ENCODE data around the gene CRPPA.
A peak's percentile ranks its signal among the peaks of the same experiment; 100 is the strongest.
"Not testable (repeated sequence)": the region's sequence is repeated elsewhere in the genome, so short reads cannot be mapped to it uniquely, and the experiment has no call there.

The CRPPA gene

GRCh38 chr7:16421333-16422102 lies at the start of gene CRPPA:
TSS of gene CRPPA (minus strand) at chr7:16421538. CDS start at chr7:16421322, 216 bp downstream.
- DNase-seq (ENCODE audit: low read depth): no peak
- peak within 1 kb of the TSS; percentile 61 for H3K4me3 ChIP-seq (ENCODE audit: low read length)
- TF ChIP-seq CTCF (conservative IDR thresholded peaks at IDR 0.05; ENCODE audit: low read depth, low read length): no peak

GRCh38 chr7:16465469-16466361 lies 44.4 kb upstream of the CRPPA start, which contains the start of gene SOSTDC1:
TSS of gene SOSTDC1 (minus strand) at chr7:16465738. CDS start at chr7:16465668, 70 bp downstream.
- H3K4me3 ChIP-seq (ENCODE audit: low read length): peak within 1 kb of the TSS; percentile 47

GRCh38 chr7:16463949-16464715 lies 42.8 kb upstream of the CRPPA start:
- TF ChIP-seq CTCF (conservative IDR thresholded peaks at IDR 0.05; ENCODE audit: low read depth, low read length): no peak
- no peak for DNase-seq (ENCODE audit: low read depth)
- peak overlapping the region; percentile 47 for H3K4me3 ChIP-seq (ENCODE audit: low read length)

More at GRCh38 chr7:16465469-16466361, 44.4 kb upstream of the CRPPA start, which contains the start of gene SOSTDC1:
- TF ChIP-seq CTCF (conservative IDR thresholded peaks at IDR 0.05; ENCODE audit: low read depth, low read length): no peak
- peak; percentile 43 for DNase-seq (ENCODE audit: low read depth)

- DNase-seq (ENCODE audit: low read depth): no peak
- H3K4me3 ChIP-seq (ENCODE audit: low read length): peak overlapping the region; percentile 47
- no peak for TF ChIP-seq CTCF (conservative IDR thresholded peaks at IDR 0.05; ENCODE audit: low read depth, low read length)
These were observed 42.2 kb upstream of the CRPPA start for GRCh38 chr7:16463520-16463919.

GRCh38 chr7:16462431-16462889 lies 41.1 kb upstream of the CRPPA start:
- no peak for TF ChIP-seq CTCF (conservative IDR thresholded peaks at IDR 0.05; ENCODE audit: low read depth, low read length)
- no peak for DNase-seq (ENCODE audit: low read depth)
- peak overlapping the region; percentile 47 for H3K4me3 ChIP-seq (ENCODE audit: low read length)

GRCh38 chr7:16460789-16461493 lies 39.6 kb upstream of the CRPPA start:
- no peak for TF ChIP-seq CTCF (conservative IDR thresholded peaks at IDR 0.05; ENCODE audit: low read depth, low read length)
- no peak for DNase-seq (ENCODE audit: low read depth)

GRCh38 chr7:16456303-16456702 lies 35.0 kb upstream of the CRPPA start:
- not testable (repeated sequence) for H3K4me3 ChIP-seq (ENCODE audit: low read length); DNase-seq (ENCODE audit: low read depth)

More at GRCh38 chr7:16460789-16461493, 39.6 kb upstream of the CRPPA start:
- no peak overlapping the region for H3K4me3 ChIP-seq (ENCODE audit: low read length)
